Measurements from ENCODE around the gene PEMT. TPM values are rescaled to one million over a fixed set of nuclear protein-coding genes. Genes with fewer than 3 reads are reported as not detected.

PEMT gene
- total and polyA plus RNA-seq, 2 of the 4 experiments (the other 2 are of a cell fraction): 23.3 to 49.5 TPM

DNA sequence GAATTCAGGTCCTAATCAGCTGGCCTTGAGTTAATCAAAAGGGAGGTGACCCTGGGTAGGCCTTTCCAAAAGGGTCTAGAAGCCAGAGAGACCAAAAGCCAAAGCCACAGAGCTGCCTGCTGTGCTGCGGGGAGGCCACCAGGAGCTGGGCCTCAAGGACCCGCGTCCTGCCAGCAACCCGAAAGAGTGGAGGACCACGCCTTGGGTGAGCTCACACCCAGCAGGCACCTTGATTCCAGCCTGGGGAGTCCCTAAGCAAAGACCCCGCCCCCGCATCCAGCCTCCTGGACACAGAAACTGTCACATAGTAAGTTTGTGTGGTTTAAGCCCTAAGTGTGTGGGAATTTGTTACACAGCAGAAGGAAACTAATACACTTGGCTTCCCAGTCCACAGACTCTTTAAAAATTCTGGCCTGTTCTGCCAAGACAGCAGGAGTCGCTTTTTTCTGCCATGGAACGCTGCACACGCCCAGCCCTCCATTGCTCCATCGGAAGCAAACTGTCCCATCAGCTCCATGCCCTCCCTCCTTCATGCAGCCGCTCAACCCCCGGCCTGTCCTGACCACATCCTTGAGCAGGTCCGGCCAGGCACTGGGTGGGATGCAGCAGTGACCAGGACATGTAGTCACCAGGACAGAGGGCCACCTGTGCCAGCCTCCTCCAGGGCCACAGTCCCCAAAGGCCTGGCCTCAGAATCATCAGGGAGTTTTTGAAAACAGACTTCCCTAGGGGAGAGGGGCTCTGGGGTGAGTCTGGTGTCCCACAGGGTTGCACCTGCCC is 74.4 kb downstream of the PEMT start (continued):
- TF ChIP-seq, protein P1, sequence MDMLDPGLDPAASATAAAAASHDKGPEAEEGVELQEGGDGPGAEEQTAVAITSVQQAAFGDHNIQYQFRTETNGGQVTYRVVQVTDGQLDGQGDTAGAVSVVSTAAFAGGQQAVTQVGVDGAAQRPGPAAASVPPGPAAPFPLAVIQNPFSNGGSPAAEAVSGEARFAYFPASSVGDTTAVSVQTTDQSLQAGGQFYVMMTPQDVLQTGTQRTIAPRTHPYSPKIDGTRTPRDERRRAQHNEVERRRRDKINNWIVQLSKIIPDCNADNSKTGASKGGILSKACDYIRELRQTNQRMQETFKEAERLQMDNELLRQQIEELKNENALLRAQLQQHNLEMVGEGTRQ (IDR thresholded peaks at IDR 0.05; ENCODE audit: low read depth, low read length): no peak

Measured in IMR-90 (cell line).